Breast epithelium (tissue), 4 donors: ENCODE results near the gene WDR70. TPM values are rescaled to one million over a fixed set of nuclear protein-coding genes. Genes with fewer than 3 reads are reported as not detected.

Source experiments
- DNase-seq, 2 donors: peaks; one replicate each; pipeline ENCODE4 v3.0.0-alpha.2; 2019; ENCODE audit warnings: low spot score in 2 of 2
- H3K27ac ChIP-seq, 2 donors: fragments of 200-600 bp; sonication (generic) in 1 of 2; one replicate each; pipeline ENCODE4 v1.5.1; 2016 to 2019; ENCODE audit warnings: mild to moderate bottlenecking in 1 of 2
- H3K27me3 ChIP-seq, 2 donors: fragments of 200-600 bp; sonication (generic) in 1 of 2; one replicate each; pipeline versions ENCODE4 v1.5.1 to v1.6.0; 2017 to 2019; ENCODE audit warnings: control low read depth in 1 of 2, mild to moderate bottlenecking in 1 of 2
- H3K36me3 ChIP-seq: fragments of 200-600 bp; one replicate; pipeline ENCODE4 v1.5.1; 2019
- H3K4me1 ChIP-seq, 2 donors: fragments of 200-600 bp; sonication (generic); one replicate each; pipeline ENCODE4 v1.5.1; 2016 to 2019; ENCODE audit warnings: control low read depth in 1 of 2
- H3K4me3 ChIP-seq, 3 donors: fragments of 200-600 bp; sonication (generic); 1 replicate in 2 of 3; 2 replicates in 1 of 3; pipeline ENCODE4 v1.5.1; 2016 to 2019; ENCODE audit warnings: mild to moderate bottlenecking in 3 of 3, moderate library complexity in 2 of 3
- H3K9me3 ChIP-seq, 2 donors: fragments of 200-600 bp; sonication (generic) in 1 of 2; one replicate each; pipeline ENCODE4 v1.5.1; 2016 to 2019; ENCODE audit warnings: control low read depth in 1 of 2
- CTCF ChIP-seq, 3 donors: fragments of 450-650 bp; IDR thresholded peaks; one replicate each; pipeline ENCODE4 v1.5.1; 2016 to 2017; ENCODE audit warnings: antibody characterized with exemption in 3 of 3, mild to moderate bottlenecking in 3 of 3, moderate library complexity in 3 of 3
- POLR2A ChIP-seq: fragments of 450-650 bp; IDR thresholded peaks from one replicate; pipeline ENCODE4 v1.6.1; 2016; ENCODE audit warnings: antibody characterized with exemption, mild to moderate bottlenecking, moderate library complexity
- POLR2AphosphoS5 ChIP-seq, 3 donors: sonication (generic); formaldehyde crosslinking; IDR thresholded peaks; one replicate each; pipeline ENCODE4 v1.6.1; 2017; ENCODE audit warnings: antibody characterized with exemption in 3 of 3
- intact Hi-C: fragments of 100-400 bp; cut with DNase I; formaldehyde crosslinking; loops from one replicate; pipeline ENCODE4 v1.15.1; 2023; ENCODE audit warnings: low total_unique reads
- total RNA-seq, 3 donors: library from RNA; depleted of rRNA; stranded (reverse); fragments of >200 nt; gene quantifications; one replicate each; pipeline ENCODE4 v1.1.0, GENCODE V29; 2016

WDR70 gene
- total RNA-seq, 3 donors from 2014 or later: 29.6 to 40.2 (median 37.0) TPM

- Histone ChIP-seq H3K9me3 (no peaks in the 10 kb centered on the region), H3K27me3 (no peaks in the 10 kb centered on the region), H3K27ac (peak overlapping the region; percentile 49 to 68), H3K4me3 (no peak overlapping the region), H3K36me3 (no peaks in the 10 kb centered on the region), H3K4me1 (peaks cover 0 to 4% of the 10 kb centered on the region in 2 donors)
- DNase-seq: no peak
- no peak for TF ChIP-seq CTCF (IDR thresholded peaks at IDR 0.05)
- TF ChIP-seq POLR2AphosphoS5 (IDR thresholded peaks at IDR 0.05): no peak
- no peak for TF ChIP-seq POLR2A
- intact Hi-C loops: no loop called here
These were observed 359.9 kb downstream of the WDR70 start for GRCh38 chr5:37738865-37739488.

GRCh38 chr5:37739817-37740261 lies 360.7 kb downstream of the WDR70 start:
- peaks cover 0 to 4% of the 10 kb centered on the region in 2 donors for H3K4me1 ChIP-seq
- H3K9me3 ChIP-seq: no peaks in the 10 kb centered on the region
- H3K27ac ChIP-seq: peak overlapping the region; percentile 4 to 30
- DNase-seq: no peak
- no peaks in the 10 kb centered on the region for H3K27me3 ChIP-seq
- intact Hi-C loops: no loop called here
- no peaks in the 10 kb centered on the region for H3K36me3 ChIP-seq
- TF ChIP-seq CTCF (IDR thresholded peaks at IDR 0.05) (no peak), POLR2AphosphoS5 (IDR thresholded peaks at IDR 0.05) (peak in 1 of 3 donors; percentile 15)
- H3K4me3 ChIP-seq: no peak overlapping the region

GRCh38 chr5:37740331-37741066 lies 361.4 kb downstream of the WDR70 start:
- Histone ChIP-seq H3K4me1 (peaks cover 0 to 4% of the 10 kb centered on the region in 2 donors), H3K9me3 (no peaks in the 10 kb centered on the region), H3K27ac (peak overlapping the region; percentile 6 to 63), H3K27me3 (no peaks in the 10 kb centered on the region), H3K4me3 (no peak overlapping the region), H3K36me3 (no peaks in the 10 kb centered on the region)
- TF ChIP-seq POLR2A (no peak), CTCF (IDR thresholded peaks at IDR 0.05) (no peak), POLR2AphosphoS5 (IDR thresholded peaks at IDR 0.05) (no peak)
- intact Hi-C loops: no loop called here
- DNase-seq: no peak

GRCh38 chr5:37742111-37742510 lies 363.0 kb downstream of the WDR70 start:
- no peak overlapping the region for H3K4me3 ChIP-seq
- no peak overlapping the region for H3K27ac ChIP-seq
- H3K9me3 ChIP-seq: no peaks in the 10 kb centered on the region
- peaks cover 0 to 4% of the 10 kb centered on the region in 2 donors for H3K4me1 ChIP-seq
- intact Hi-C loops: no loop called here
- DNase-seq: no peak
- no peak for TF ChIP-seq CTCF (IDR thresholded peaks at IDR 0.05)
- TF ChIP-seq POLR2A: no peak
- no peak for TF ChIP-seq POLR2AphosphoS5 (IDR thresholded peaks at IDR 0.05)
- no peaks in the 10 kb centered on the region for H3K36me3 ChIP-seq
- H3K27me3 ChIP-seq: no peaks in the 10 kb centered on the region

GRCh38 chr5:37751227-37751626 lies 372.1 kb downstream of the WDR70 start:
- no peaks in the 10 kb centered on the region for H3K27me3 ChIP-seq
- H3K4me1 ChIP-seq: no peaks in the 10 kb centered on the region
- no peak overlapping the region for H3K4me3 ChIP-seq
- H3K27ac ChIP-seq: no peak overlapping the region
- no peaks in the 10 kb centered on the region for H3K9me3 ChIP-seq
- intact Hi-C loops: no loop called here
- no peaks in the 10 kb centered on the region for H3K36me3 ChIP-seq
- TF ChIP-seq POLR2AphosphoS5 (IDR thresholded peaks at IDR 0.05): no peak
- TF ChIP-seq CTCF (IDR thresholded peaks at IDR 0.05): no peak
- no peak for TF ChIP-seq POLR2A
- no peak for DNase-seq
